GM21529 (cell line): ENCODE data around the gene DUSP28.

Source experiments
- ATAC-seq: cut with Tn5 transposase; IDR thresholded peaks from one replicate; pipeline ENCODE4 v1.9.1; 2021; ENCODE audit not compliant: unreplicated experiment

The DUSP28 gene

GRCh38 chr2:240571314-240571973 is 11.3 kb downstream of the DUSP28 start:
- ATAC-seq: no peak

- ATAC-seq: no peak
These were observed 12.2 kb downstream of the DUSP28 start for GRCh38 chr2:240572141-240573031.

GRCh38 chr2:240573071-240573515 is 12.9 kb downstream of the DUSP28 start:
- no peak for ATAC-seq

- ATAC-seq: no peak
These were observed 13.6 kb downstream of the DUSP28 start for GRCh38 chr2:240573516-240574385.

- no peak for ATAC-seq
These were observed 14.4 kb downstream of the DUSP28 start for GRCh38 chr2:240574386-240575100.

- ATAC-seq: no peak
These were observed 15.2 kb downstream of the DUSP28 start for GRCh38 chr2:240575101-240575965.

- no peak for ATAC-seq
These were observed 15.9 kb downstream of the DUSP28 start for GRCh38 chr2:240576036-240576435.

GRCh38 chr2:240576436-240577205 is 16.5 kb downstream of the DUSP28 start:
- ATAC-seq: no peak

GRCh38 chr2:240577281-240578109 is 17.3 kb downstream of the DUSP28 start:
- ATAC-seq: no peak

- no peak for ATAC-seq
These were observed 17.9 kb downstream of the DUSP28 start for GRCh38 chr2:240578110-240578450.

GRCh38 chr2:240578488-240578887 is 18.3 kb downstream of the DUSP28 start:
- ATAC-seq: no peak

GRCh38 chr2:240579071-240579762 is 19.1 kb downstream of the DUSP28 start:
- ATAC-seq: no peak

- peak; percentile 41 for ATAC-seq
These were observed 19.8 kb downstream of the DUSP28 start for GRCh38 chr2:240579771-240580614.

GRCh38 chr2:240581811-240582210 is 21.7 kb downstream of the DUSP28 start:
- no peak for ATAC-seq

GRCh38 chr2:240582781-240583180 is 22.6 kb downstream of the DUSP28 start:
- no peak for ATAC-seq

- ATAC-seq: no peak
These were observed 23.6 kb downstream of the DUSP28 start for GRCh38 chr2:240583774-240584173.
